K562 (cell line): ENCODE results near the gene MAD2L1BP. TPM values are rescaled to one million over a fixed set of nuclear protein-coding genes. Genes with fewer than 3 reads are reported as not detected.

Experiments
- CBFA2T2 ChIP-seq: fragments of 450-650 bp; conservative IDR thresholded peaks from 2 replicates; pipeline ENCODE4 v1.6.1; 2017; ENCODE audit warnings: mild to moderate bottlenecking
- CEBPB ChIP-seq: fragments of 450-650 bp; IDR thresholded peaks from 2 replicates; pipeline ENCODE4 v1.6.1; 2016; ENCODE audit warnings: missing genetic modification characterization, missing compliant biosample characterization
- CSDE1 ChIP-seq, 2 experiments: fragments of 450-650 bp; IDR thresholded peaks; 2 replicates each; pipeline ENCODE4 v1.6.1; 2016; ENCODE audit warnings: mild to moderate bottlenecking in 1 of 2
- MYBL2 ChIP-seq, 2 experiments: fragments of 450-650 bp in 1 of 2; sonication (generic) in 1 of 2; formaldehyde crosslinking in 1 of 2; IDR thresholded peaks; 2 replicates each; pipeline versions ENCODE4 v1.6.1 to v1.8.1; 2017 to 2022; ENCODE audit warnings: borderline replicate concordance in 1 of 2, inconsistent platforms in 1 of 2, low read depth in 1 of 2, mild to moderate bottlenecking in 1 of 2, missing genetic modification reagents in 1 of 2, moderate library complexity in 1 of 2
- STAT5A ChIP-seq: IDR thresholded peaks from 2 replicates; pipeline ENCODE4 v1.6.1; 2012; ENCODE audit warnings: low read length, inconsistent platforms, borderline replicate concordance
- TBL1XR1 ChIP-seq, 2 experiments: IDR thresholded peaks; 2 replicates each; pipeline ENCODE4 v1.6.1; 2012; ENCODE audit warnings: improper control_type of control experiment in 2 of 2, low read length in 2 of 2, mild to moderate bottlenecking in 1 of 2
- polyA plus RNA-seq, 8 experiments: library from polyadenylated mRNA; depleted of rRNA in 4 of 8; stranded (reverse) in 5 of 8; unstranded in 3 of 8; fragments of >200 nt; fragmentation: Nextera tagmentation in 2 of 8; fragmentation: Illumina TruSeq in 1 of 8; extraction: Ambion mirVana in 2 of 8; extraction: Trizol in 1 of 8; gene quantifications; 2 replicates each; pipeline versions ENCODE4 v1.2.1 to v1.2.3, GENCODE V29; 2011 to 2014; ENCODE audit warnings: inconsistent platforms in 1 of 8, missing spikeins in 1 of 8
- total RNA-seq, 7 experiments: library from RNA; depleted of rRNA in 6 of 7; stranded (reverse); fragments of >200 nt in 6 of 7; fragmentation: Illumina TruSeq in 2 of 7; extraction: Trizol in 2 of 7; gene quantifications; 2 replicates each; pipeline versions ENCODE4 v1.2.1 to v1.2.3, GENCODE V29; 2011 to 2021; ENCODE audit warnings: low replicate concordance in 1 of 7
- TF ChIP-seq, protein P1 (sequence below): fragments of 450-650 bp; formaldehyde crosslinking; IDR thresholded peaks from 2 replicates; pipeline ENCODE4 v1.4.0; 2020; ENCODE audit warnings: mild to moderate bottlenecking, mixed read lengths
- TF ChIP-seq, protein P2 (sequence below), 2 experiments: fragments of 450-650 bp; formaldehyde crosslinking in 1 of 2; IDR thresholded peaks; 2 replicates each; pipeline versions ENCODE4 v1.4.0 to v1.6.1; 2014 to 2020; ENCODE audit warnings: mild to moderate bottlenecking in 2 of 2, borderline replicate concordance in 1 of 2, low read depth in 1 of 2
- TF ChIP-seq, protein P3 (sequence below): fragments of 450-650 bp; IDR thresholded peaks from 2 replicates; pipeline ENCODE4 v1.6.1; 2016; ENCODE audit warnings: antibody characterized with exemption
- TF ChIP-seq, protein P4 (sequence below): fragments of 250-450 bp; sonication (Bioruptor Pico); IDR thresholded peaks from 2 replicates; pipeline ENCODE4 v1.5.0; 2022; ENCODE audit warnings: mild to moderate bottlenecking

The MAD2L1BP gene
- total and polyA plus RNA-seq, 9 of the 15 experiments (the other 6 are each of a cell fraction or from before 2014, with no cell fraction given): 69.7 to 321 (median 111) TPM

DNA sequence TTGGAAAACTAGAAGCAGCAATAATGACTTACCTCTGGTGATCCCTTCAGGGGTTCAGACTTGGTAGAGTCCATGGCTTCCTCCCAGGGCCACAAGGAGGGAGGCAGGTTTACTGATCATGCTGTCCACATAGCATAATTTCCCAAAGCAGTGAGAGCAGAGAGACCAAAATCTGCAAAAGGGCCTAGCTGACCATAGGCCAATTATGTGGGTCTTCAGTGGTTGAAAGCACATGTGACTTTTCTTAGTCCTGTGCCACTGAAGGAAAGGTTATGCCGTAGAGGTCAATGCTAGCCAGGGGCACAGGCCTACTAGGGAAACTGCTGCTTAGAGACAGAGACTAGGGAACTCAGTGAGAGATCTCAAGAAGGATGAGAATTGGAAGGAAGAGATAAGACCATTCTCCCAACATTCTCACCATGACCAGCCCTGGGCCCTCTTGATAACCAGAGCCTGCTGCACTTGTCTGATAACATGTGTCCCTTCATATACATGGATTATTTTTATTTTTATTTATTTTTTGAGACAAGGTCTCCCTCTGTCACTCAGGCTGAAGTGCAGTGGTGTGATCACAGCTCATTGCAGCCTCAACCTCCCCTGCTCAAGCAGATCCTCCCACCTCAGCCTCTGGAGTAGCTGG, 4.5 kb upstream of the MAD2L1BP start (continued):
- TF ChIP-seq, protein P1, sequence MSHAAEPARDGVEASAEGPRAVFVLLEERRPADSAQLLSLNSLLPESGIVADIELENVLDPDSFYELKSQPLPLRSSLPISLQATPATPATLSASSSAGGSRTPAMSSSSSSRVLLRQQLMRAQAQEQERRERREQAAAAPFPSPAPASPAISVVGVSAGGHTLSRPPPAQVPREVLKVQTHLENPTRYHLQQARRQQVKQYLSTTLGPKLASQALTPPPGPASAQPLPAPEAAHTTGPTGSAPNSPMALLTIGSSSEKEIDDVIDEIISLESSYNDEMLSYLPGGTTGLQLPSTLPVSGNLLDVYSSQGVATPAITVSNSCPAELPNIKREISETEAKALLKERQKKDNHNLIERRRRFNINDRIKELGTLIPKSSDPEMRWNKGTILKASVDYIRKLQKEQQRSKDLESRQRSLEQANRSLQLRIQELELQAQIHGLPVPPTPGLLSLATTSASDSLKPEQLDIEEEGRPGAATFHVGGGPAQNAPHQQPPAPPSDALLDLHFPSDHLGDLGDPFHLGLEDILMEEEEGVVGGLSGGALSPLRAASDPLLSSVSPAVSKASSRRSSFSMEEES (CRISPR knock-in tag): peak; percentile 43
- TF ChIP-seq, protein P2, sequence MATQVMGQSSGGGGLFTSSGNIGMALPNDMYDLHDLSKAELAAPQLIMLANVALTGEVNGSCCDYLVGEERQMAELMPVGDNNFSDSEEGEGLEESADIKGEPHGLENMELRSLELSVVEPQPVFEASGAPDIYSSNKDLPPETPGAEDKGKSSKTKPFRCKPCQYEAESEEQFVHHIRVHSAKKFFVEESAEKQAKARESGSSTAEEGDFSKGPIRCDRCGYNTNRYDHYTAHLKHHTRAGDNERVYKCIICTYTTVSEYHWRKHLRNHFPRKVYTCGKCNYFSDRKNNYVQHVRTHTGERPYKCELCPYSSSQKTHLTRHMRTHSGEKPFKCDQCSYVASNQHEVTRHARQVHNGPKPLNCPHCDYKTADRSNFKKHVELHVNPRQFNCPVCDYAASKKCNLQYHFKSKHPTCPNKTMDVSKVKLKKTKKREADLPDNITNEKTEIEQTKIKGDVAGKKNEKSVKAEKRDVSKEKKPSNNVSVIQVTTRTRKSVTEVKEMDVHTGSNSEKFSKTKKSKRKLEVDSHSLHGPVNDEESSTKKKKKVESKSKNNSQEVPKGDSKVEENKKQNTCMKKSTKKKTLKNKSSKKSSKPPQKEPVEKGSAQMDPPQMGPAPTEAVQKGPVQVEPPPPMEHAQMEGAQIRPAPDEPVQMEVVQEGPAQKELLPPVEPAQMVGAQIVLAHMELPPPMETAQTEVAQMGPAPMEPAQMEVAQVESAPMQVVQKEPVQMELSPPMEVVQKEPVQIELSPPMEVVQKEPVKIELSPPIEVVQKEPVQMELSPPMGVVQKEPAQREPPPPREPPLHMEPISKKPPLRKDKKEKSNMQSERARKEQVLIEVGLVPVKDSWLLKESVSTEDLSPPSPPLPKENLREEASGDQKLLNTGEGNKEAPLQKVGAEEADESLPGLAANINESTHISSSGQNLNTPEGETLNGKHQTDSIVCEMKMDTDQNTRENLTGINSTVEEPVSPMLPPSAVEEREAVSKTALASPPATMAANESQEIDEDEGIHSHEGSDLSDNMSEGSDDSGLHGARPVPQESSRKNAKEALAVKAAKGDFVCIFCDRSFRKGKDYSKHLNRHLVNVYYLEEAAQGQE (IDR thresholded peaks at IDR 0.05; ENCODE audit: borderline replicate concordance): peak; percentile 54; the same call in 1 of the 2 replicates
- TF ChIP-seq, protein P2 (CRISPR knock-in tag; IDR thresholded peaks at IDR 0.05; ENCODE audit: low read depth): no peak; the same call in 1 of the 2 replicates
- TF ChIP-seq, protein P3, sequence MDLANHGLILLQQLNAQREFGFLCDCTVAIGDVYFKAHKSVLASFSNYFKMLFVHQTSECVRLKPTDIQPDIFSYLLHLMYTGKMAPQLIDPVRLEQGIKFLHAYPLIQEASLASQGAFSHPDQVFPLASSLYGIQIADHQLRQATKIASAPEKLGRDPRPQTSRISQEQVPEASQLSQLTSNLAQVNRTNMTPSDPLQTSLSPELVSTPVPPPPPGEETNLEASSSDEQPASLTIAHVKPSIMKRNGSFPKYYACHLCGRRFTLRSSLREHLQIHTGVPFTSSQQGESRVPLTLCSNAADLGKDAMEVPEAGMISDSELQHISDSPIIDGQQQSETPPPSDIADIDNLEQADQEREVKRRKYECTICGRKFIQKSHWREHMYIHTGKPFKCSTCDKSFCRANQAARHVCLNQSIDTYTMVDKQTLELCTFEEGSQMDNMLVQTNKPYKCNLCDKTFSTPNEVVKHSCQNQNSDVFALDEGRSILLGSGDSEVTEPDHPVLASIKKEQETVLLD: peak; percentile 85; the same call in 1 of the 2 replicates
- TF ChIP-seq STAT5A (peak; percentile 98), CBFA2T2 (peak; percentile 99), MYBL2 (IDR thresholded peaks at IDR 0.05; ENCODE audit: low read depth) (no peak), MYBL2 (CRISPR knock-in tag; IDR thresholded peaks at IDR 0.05; ENCODE audit: borderline replicate concordance) (no peak), TBL1XR1 (IDR thresholded peaks at IDR 0.05; ENCODE audit: low read length in 2 of 2) (peak; percentile 81 to 98), CSDE1 (IDR thresholded peaks at IDR 0.05) (no peak), CEBPB (tag) (no peak)
- TF ChIP-seq, protein P4, sequence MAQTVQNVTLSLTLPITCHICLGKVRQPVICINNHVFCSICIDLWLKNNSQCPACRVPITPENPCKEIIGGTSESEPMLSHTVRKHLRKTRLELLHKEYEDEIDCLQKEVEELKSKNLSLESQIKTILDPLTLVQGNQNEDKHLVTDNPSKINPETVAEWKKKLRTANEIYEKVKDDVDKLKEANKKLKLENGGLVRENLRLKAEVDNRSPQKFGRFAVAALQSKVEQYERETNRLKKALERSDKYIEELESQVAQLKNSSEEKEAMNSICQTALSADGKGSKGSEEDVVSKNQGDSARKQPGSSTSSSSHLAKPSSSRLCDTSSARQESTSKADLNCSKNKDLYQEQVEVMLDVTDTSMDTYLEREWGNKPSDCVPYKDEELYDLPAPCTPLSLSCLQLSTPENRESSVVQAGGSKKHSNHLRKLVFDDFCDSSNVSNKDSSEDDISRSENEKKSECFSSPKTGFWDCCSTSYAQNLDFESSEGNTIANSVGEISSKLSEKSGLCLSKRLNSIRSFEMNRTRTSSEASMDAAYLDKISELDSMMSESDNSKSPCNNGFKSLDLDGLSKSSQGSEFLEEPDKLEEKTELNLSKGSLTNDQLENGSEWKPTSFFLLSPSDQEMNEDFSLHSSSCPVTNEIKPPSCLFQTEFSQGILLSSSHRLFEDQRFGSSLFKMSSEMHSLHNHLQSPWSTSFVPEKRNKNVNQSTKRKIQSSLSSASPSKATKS (CRISPR knock-in tag): 0 out of 2 replicates have a peak, but pooled peaks have one; percentile 67
